GM12801 (cell line): ENCODE data around the gene ZPR1.

Source experiments
- TF ChIP-seq, protein P1 (sequence below): IDR thresholded peaks from one replicate; pipeline ENCODE4 v1.5.1; 2011; ENCODE audit warnings: control low read depth; ENCODE audit not compliant: insufficient read length; ENCODE audit errors: extremely low read depth

The ZPR1 gene, protein sequence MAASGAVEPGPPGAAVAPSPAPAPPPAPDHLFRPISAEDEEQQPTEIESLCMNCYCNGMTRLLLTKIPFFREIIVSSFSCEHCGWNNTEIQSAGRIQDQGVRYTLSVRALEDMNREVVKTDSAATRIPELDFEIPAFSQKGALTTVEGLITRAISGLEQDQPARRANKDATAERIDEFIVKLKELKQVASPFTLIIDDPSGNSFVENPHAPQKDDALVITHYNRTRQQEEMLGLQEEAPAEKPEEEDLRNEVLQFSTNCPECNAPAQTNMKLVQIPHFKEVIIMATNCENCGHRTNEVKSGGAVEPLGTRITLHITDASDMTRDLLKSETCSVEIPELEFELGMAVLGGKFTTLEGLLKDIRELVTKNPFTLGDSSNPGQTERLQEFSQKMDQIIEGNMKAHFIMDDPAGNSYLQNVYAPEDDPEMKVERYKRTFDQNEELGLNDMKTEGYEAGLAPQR

DNA sequence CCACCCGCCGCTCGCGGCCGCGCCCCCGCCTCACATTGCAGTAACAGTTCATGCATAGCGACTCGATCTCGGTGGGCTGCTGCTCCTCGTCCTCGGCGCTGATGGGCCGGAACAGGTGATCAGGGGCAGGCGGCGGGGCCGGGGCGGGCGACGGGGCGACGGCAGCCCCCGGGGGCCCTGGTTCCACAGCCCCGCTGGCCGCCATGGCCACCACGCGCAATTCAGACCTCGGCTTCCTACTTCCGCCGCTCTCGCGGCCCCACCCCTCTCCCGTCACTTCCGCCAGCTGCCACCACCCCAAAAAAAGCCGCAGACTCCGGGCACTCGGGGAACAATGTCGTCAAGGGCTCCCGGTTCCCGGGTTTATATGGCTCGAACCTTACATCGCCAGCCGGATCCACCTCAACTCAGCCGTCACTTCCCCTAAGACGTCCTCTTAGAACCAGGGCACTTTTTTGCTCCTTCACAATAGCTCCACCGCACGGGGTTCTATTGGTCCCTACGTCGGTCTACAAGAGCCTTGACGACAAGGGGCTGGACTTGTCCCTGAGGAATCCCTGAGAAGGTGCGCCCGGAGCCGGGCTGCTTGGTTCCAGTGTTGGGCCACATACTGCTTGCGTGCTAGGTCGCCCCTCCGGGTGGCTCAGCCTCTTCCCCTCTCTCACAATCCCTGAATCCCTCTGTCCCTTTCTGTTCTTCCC lies at the start of gene ZPR1:
Gene ZPR1 (minus strand): TSS at position 238 of the 701 bp plus-strand sequence. CDS start 33 bp downstream, at position 205.
- TF ChIP-seq, protein P1, sequence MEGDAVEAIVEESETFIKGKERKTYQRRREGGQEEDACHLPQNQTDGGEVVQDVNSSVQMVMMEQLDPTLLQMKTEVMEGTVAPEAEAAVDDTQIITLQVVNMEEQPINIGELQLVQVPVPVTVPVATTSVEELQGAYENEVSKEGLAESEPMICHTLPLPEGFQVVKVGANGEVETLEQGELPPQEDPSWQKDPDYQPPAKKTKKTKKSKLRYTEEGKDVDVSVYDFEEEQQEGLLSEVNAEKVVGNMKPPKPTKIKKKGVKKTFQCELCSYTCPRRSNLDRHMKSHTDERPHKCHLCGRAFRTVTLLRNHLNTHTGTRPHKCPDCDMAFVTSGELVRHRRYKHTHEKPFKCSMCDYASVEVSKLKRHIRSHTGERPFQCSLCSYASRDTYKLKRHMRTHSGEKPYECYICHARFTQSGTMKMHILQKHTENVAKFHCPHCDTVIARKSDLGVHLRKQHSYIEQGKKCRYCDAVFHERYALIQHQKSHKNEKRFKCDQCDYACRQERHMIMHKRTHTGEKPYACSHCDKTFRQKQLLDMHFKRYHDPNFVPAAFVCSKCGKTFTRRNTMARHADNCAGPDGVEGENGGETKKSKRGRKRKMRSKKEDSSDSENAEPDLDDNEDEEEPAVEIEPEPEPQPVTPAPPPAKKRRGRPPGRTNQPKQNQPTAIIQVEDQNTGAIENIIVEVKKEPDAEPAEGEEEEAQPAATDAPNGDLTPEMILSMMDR: no peak

DNA sequence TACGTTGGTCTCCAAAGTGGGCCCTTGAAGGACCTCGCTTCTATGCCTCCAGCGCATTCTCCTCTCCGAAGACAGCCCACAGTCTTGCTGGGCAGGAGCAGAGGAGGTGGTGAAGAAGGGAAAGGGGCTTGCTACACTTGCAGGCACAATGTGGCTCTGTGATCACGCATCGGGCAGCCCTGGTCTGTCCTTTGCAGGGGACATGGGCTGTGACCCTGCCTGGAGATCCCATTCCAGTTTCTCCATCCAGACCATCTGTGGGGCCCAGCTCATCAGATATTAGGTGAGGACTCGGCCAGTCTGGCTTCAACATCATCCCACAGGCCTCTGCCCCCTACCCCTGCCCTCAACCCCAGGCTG lies 48.8 kb upstream of the ZPR1 start:
- TF ChIP-seq, protein P1: no peak

DNA sequence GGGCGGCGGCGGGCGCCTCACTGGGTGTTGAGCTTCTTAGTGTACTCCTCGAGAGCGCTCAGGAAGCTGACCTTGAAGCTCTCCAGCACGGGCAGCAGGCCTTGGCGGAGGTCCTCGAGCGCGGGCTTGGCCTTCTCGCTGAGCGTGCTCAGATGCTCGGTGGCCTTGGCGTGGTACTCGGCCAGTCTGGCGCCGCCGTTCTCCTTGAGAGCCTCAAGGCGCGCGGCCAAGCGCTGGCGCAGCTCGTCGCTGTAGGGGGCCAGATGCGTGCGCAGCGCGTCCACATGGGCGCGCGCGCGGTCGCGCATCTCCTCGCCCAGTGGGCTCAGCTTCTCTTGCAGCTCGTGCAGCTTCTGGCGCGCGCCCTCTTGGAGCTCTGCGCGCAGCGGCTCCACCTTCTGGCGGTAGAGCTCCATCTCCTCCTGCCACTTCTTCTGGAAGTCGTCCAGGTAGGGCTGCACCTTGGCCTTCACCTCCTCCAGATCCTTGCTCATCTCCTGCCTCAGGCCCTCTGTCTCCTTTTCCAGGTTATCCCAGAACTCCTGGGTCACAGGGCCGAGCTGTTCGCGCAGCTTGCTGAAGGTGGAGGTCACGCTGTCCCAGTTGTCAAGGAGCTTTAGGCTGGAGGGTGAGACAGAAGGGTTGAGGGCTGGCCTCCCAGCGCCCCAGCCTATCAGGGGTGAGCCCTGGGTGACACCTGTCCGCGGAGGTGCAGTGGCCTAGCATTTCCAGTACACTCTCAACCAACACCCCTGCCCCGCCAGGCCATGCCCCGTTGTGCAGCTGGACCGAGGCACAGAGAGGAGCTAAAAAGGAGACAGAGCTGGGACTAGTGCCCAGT lies 48.2 kb upstream of the ZPR1 start:
- TF ChIP-seq, protein P1: no peak

DNA sequence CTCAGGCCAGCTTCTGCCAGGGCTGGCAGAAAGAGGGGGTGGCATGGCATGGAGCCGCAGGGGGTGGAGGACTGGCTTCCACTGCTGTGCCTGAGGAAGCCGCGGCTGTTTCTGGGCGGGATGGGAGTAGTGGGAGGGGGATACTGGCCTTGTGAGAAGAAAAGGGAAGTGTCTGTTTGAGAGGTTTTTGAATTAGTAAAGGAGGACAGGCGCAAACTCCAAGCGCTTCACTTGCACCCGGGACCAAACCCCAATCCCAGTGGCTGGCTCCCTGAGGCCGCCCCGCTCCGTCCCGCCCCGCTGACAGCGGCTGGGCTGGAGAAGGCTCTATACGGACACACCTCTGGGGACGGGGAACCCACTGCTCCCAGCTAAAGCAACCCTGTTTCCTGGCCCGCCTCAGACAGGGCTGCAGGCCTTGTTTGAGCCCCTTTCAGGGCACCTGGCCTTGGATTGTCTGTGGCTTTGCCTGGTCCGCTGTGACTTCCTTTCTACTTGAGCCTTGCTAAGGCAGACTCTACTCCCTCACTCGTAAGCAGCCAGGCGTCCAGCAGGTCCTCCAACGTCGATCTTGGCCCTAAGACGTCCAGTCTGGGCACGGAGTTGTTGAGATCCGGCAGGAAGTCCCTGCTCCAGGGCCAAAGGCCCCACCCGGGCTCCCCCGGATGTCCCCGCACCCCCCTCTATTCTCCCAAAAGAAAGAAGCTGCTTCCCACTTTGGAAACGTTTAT lies 47.4 kb upstream of the ZPR1 start:
- TF ChIP-seq, protein P1: no peak

DNA sequence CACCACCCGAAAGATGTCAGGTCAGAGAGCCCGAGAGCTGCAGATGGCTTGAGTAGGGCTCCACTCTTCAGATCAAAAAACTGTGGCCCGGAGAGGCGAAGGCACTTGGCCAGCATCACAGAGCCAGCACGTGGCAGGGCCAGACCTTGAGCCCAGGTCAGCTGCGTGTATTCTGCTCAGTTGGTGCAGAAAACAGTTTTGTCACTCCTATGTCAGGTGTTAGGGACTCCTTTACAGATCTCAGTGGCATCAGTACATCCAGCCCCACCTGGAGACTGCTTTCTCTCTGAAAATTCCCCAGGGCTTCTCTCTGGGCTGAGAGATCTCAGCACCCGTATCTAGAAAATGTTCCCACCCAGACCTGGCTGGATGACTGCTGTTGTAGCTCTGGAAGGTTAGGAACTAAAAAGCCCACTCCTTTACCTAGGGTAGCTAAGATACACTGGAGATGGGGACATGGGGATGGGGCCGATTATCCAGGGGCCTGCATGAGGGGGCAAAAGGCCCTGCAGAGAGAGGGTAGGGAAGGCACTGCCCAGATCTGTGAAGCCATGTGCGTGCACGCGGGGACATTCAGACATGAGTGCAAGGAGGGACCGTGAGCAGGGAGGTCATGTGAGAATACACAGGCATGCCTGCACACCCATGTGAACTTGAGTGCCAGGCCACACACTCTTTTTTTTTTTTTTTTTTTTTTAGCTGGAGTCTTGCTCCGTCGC lies 46.2 kb upstream of the ZPR1 start:
- TF ChIP-seq, protein P1: no peak

DNA sequence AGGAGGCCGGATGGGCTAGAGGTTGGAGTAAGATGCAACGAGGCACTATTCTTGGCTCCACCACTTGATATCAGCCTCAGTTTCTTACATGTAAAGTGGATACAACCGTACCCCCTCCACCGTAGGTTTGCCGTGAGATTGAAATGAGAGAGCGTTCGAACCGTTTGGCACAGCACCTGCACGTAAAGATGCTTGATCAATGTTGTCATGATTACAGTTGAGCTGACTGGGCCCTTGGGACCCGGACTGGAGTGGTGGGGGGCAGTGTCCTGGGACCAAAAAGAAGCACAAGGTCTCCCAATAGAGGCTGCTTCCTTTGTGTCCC lies 45.6 kb upstream of the ZPR1 start:
- TF ChIP-seq, protein P1: no peak
